Measurements from ENCODE around the gene FHIT. TPM values are rescaled to one million over a fixed set of nuclear protein-coding genes. Genes with fewer than 3 reads are reported as not detected.

FHIT gene
- total RNA-seq, 1 experiment from 2014 or later = 9.8 TPM

DNA sequence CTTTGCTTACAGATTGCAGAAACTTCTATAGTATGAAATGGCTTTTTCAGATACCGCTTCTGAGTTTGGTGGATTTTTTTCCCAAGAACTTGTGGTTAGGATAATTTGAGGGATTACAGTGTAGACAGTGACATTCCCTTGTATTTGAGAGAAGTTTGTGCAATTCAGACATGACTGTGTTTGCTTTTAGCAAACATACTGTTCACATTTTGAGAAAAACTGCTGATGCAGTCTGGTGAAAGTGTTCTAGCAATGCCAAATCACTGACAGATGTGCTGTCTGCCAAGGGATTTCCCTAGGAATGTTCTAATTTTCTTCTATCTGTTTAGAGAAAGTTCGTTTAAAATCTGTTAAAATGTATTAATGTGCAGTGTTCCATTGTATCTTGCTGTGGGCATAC lies 652.6 kb downstream of the FHIT start:
- no peaks in the 10 kb centered on the region for H3F3A ChIP-seq (ENCODE audit: insufficient read depth, low read depth)
- intact Hi-C loops (cut with micrococcal nuclease; ENCODE audit: unreplicated experiment) = no loop called here
- ChIA-PET CTCF (no interaction called here), POLR2A (ENCODE audit: unreplicated experiment) (no interaction called here)
- H2AFZ ChIP-seq = no peak overlapping the region
- no peak overlapping the region for H3K27ac ChIP-seq
- no peaks in the 10 kb centered on the region for H3K79me2 ChIP-seq (ENCODE audit: low read depth)
- H3K9me3 ChIP-seq (ENCODE audit: insufficient read depth, low read depth) = no peaks in the 10 kb centered on the region
- H4K20me1 ChIP-seq (ENCODE audit: insufficient read depth) = no peaks in the 10 kb centered on the region
- no peaks in the 10 kb centered on the region for H3K9me2 ChIP-seq (ENCODE audit: insufficient read depth)
- TF ChIP-seq EZH2 (IDR thresholded peaks at IDR 0.05; ENCODE audit: low read depth) = no peak
- TF ChIP-seq, protein P1, sequence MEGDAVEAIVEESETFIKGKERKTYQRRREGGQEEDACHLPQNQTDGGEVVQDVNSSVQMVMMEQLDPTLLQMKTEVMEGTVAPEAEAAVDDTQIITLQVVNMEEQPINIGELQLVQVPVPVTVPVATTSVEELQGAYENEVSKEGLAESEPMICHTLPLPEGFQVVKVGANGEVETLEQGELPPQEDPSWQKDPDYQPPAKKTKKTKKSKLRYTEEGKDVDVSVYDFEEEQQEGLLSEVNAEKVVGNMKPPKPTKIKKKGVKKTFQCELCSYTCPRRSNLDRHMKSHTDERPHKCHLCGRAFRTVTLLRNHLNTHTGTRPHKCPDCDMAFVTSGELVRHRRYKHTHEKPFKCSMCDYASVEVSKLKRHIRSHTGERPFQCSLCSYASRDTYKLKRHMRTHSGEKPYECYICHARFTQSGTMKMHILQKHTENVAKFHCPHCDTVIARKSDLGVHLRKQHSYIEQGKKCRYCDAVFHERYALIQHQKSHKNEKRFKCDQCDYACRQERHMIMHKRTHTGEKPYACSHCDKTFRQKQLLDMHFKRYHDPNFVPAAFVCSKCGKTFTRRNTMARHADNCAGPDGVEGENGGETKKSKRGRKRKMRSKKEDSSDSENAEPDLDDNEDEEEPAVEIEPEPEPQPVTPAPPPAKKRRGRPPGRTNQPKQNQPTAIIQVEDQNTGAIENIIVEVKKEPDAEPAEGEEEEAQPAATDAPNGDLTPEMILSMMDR (conservative IDR thresholded peaks at IDR 0.05) = no peak
- no peaks in the 10 kb centered on the region for H3K27me3 ChIP-seq (ENCODE audit: insufficient read depth, low read depth)
- no peak for DNase-seq
- H3K36me3 ChIP-seq (ENCODE audit: low read depth) = no peaks in the 10 kb centered on the region
- H3K4me2 ChIP-seq = no peak overlapping the region
- no TSS peak for BruUV-seq (replicated peaks)
- H3K4me3 ChIP-seq = no peak overlapping the region
- H3K4me1 ChIP-seq (replicated peaks; ENCODE audit: insufficient read depth) = no peaks in the 10 kb centered on the region

DNA sequence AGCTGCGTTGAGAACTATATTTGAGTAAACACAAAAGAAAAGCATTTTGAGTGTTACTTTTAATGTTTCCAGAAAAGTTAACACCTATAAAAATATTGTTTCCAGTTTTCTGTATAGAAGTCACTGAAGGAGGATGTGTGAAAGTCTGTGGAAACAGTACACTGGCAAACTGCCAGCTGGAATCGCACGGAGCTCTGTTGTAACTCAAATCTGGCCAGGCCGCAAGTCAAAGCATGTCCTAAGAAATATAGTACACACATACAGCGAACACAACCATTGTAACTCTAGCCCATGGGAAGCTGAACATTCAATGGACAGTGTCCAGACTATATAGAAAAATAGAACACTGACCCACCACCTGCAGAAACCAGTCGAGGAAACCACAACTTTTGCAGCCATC lies 657.2 kb downstream of the FHIT start:
- no peak overlapping the region for H3K4me2 ChIP-seq
- H3F3A ChIP-seq (ENCODE audit: insufficient read depth, low read depth) = no peaks in the 10 kb centered on the region
- no peaks in the 10 kb centered on the region for H4K20me1 ChIP-seq (ENCODE audit: insufficient read depth)
- no peaks in the 10 kb centered on the region for H3K36me3 ChIP-seq (ENCODE audit: low read depth)
- H3K27me3 ChIP-seq (ENCODE audit: insufficient read depth, low read depth) = no peaks in the 10 kb centered on the region
- no peaks in the 10 kb centered on the region for H3K9me2 ChIP-seq (ENCODE audit: insufficient read depth)
- BruUV-seq (replicated peaks) = no TSS peak
- no peak overlapping the region for H2AFZ ChIP-seq
- H3K9me3 ChIP-seq (ENCODE audit: insufficient read depth, low read depth) = no peaks in the 10 kb centered on the region
- intact Hi-C loops (cut with micrococcal nuclease; ENCODE audit: unreplicated experiment) = no loop called here
- no peaks in the 10 kb centered on the region for H3K79me2 ChIP-seq (ENCODE audit: low read depth)
- no peaks in the 10 kb centered on the region for H3K4me1 ChIP-seq (replicated peaks; ENCODE audit: insufficient read depth)
- no peak for DNase-seq
- ChIA-PET CTCF (interaction anchor here (0.6 kb wide), 1 partner anchor 316 kb away, joined by 3 read pairs; no protein-coding TSS in a partner anchor), POLR2A (ENCODE audit: unreplicated experiment) (no interaction called here)
- no peak overlapping the region for H3K27ac ChIP-seq
- H3K4me3 ChIP-seq = no peak overlapping the region
- TF ChIP-seq, protein P1 (conservative IDR thresholded peaks at IDR 0.05) = no peak
- TF ChIP-seq EZH2 (IDR thresholded peaks at IDR 0.05; ENCODE audit: low read depth) = no peak

GRCh38 chr3:60591267-60591666 lies 660.0 kb downstream of the FHIT start:
- no TSS peak for BruUV-seq (replicated peaks)
- Histone ChIP-seq H3K79me2 (ENCODE audit: low read depth) (no peaks in the 10 kb centered on the region), H3F3A (ENCODE audit: insufficient read depth, low read depth) (no peaks in the 10 kb centered on the region), H3K9me3 (ENCODE audit: insufficient read depth, low read depth) (no peaks in the 10 kb centered on the region), H3K36me3 (ENCODE audit: low read depth) (no peaks in the 10 kb centered on the region), H3K4me3 (no peak overlapping the region), H4K20me1 (ENCODE audit: insufficient read depth) (no peaks in the 10 kb centered on the region), H3K27ac (no peak overlapping the region), H3K4me1 (replicated peaks; ENCODE audit: insufficient read depth) (no peaks in the 10 kb centered on the region), H3K9me2 (ENCODE audit: insufficient read depth) (no peaks in the 10 kb centered on the region), H3K4me2 (no peak overlapping the region), H3K27me3 (ENCODE audit: insufficient read depth, low read depth) (no peaks in the 10 kb centered on the region), H2AFZ (no peak overlapping the region)
- CTCF ChIA-PET = no interaction called here
- POLR2A ChIA-PET (ENCODE audit: unreplicated experiment) = no interaction called here
- TF ChIP-seq, protein P1 (conservative IDR thresholded peaks at IDR 0.05) = no peak
- no peak for TF ChIP-seq EZH2 (IDR thresholded peaks at IDR 0.05; ENCODE audit: low read depth)
- no peak for DNase-seq
- intact Hi-C loops (cut with micrococcal nuclease; ENCODE audit: unreplicated experiment) = no loop called here

Data from PC-9 (cell line).